T-helper 2 cell (primary cell): ENCODE measurements around the gene FHIT.
A peak's percentile ranks its signal among the peaks of the same experiment; 100 is the strongest.

Source experiments
- DNase-seq, 5 experiments: peaks; one replicate each; pipeline versions ENCODE4 v3.0.0 to v3.0.0-alpha.2; 2012 to 2022

The FHIT gene

DNA sequence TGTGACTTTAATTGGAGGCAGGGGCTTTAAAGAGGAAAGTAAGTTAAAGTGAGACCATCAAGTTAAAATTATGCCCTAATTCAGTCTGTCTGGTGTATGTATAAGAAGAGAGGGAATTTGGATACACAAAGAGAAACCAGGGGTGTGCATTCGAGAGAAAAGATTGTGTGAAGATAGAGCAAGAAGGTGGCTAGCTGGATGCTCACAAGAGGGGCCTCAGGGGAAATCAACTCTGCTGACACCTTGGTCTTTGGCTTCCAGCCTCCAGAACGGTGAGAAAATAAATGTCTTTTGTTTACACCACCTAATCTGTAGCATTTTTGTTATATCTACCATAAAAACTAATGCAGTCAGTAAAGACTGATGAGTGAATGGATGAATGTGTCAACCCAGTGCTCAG is 1294.1 kb downstream of the FHIT start:
- DNase-seq, result peak in 1 of 5 experiments; percentile 61

DNA sequence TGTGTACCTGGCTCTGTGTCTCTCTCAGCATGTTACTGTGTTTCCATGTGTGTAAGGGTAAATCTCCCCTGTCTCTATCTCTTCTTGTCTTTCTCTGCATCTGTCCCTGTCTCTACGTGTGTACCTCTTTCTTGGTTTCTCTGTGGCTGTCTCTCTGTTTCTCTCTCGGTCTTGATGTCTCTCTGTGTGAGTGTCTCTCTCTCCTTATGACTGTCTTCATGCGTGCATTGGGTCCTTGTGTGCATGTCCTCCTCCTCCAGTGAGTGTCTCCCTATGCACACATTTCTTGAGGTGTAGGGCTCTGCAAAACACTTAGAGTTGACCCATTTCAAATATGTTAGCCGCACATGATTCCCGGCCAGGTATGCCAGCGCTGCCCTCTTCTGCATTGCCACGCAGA is 1298.1 kb downstream of the FHIT start:
- peak in 1 of 5 experiments; percentile 61 for DNase-seq

DNA sequence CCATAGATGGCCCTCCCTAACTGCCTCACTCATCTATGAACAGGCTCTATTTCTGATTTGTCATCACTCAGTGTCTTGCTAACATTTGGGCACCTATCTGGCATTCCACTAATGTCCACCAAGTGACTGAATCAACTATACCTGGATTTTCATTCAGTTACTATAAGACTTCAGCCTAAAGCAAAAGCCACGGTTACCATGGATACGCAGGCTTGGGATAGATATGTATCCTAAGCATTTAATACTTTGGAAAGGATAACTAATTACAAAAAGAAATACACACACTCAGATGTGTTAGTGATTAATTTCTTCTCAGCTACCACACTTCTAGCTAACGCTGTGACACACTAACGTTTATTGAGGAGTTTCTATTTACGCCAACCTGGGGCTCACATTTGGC is 1301.9 kb downstream of the FHIT start:
- DNase-seq, result no peak

DNA sequence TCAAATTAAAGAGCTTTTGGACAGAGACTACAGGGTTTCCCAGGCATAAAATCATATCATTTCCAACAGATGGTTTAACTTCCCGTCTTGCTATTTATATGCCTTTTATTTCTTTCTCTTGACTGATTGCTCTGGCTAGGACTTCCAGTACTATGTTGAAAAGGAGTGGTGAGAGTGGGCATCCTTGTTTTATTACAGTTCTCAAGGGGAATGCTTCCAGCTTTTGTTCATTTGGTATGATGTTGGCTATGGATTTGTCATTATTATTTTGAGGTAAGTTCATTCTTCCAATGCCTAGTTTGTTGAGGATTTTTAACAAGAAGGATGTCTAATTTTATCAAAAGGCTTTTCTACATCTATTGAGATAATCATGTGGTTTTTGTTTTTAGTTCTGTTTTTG is 1304.9 kb downstream of the FHIT start:
- no peak for DNase-seq

DNA sequence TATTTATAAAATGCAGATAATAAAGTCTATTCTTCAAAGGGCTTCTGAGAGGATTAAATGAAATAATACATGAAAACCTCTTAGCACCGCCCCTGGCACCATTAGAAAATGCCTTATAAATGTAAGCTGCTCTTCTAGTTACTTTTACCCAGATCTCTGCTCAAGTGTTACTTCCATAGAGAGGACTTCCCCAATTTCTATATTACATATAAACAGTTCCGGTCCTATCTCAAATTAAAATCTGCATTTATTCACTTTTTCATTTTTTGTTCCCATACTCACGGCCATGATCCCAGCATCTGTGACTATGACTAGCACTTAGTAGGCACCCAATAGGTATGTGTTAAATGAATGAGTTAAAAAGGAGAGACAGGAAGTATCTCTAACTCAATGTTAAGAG is 1310.5 kb downstream of the FHIT start:
- DNase-seq, result no peak

DNA sequence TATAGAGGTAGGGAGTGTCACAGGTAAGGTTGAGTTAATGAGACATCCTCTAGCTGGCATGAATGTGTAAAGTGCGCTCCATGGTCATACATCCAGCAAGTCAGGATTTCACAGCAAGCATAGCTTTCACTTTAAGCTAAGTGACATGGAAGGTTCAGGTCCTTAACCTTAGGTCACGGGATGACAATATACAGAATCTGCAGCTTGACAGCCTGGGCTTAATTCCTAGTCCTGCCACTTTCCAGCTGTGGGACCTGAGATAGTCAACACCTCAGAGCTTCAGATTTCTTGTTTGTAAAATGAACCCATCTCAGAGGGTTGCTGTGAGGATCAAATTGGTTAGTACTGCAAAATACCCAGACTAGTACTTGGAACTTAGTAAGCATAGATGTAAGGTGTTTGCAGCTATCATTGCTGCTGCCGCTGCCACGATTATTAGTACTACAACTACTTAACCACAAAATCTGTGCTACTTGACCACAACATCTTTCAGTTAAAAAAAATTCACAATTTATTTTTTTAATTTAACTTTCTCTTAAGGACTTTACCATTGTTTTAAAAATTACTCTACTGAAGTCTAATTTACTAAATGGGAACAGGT is 1311.3 kb downstream of the FHIT start:
- DNase-seq, result peak in 1 of 5 experiments; percentile 78

DNA sequence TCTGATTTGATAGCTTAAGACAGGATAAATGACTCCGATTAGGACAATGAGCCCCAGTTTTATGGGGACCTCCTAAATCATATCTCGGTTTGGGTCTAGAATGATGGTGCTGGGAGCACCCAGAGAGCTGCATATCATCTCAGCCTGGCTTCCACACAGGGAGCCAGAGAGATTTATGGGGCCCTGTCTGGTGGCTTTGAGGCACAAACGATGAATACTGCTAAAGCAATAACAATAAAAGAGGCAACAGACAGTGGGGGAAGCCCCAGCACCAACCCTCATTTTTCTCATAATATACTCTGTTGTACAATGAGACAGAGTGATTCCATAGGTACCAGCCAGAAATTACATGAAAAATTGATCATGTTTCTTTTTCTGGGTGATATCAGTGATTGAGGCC is 1312.4 kb downstream of the FHIT start:
- DNase-seq, result peak in 1 of 5 experiments; percentile 31

DNA sequence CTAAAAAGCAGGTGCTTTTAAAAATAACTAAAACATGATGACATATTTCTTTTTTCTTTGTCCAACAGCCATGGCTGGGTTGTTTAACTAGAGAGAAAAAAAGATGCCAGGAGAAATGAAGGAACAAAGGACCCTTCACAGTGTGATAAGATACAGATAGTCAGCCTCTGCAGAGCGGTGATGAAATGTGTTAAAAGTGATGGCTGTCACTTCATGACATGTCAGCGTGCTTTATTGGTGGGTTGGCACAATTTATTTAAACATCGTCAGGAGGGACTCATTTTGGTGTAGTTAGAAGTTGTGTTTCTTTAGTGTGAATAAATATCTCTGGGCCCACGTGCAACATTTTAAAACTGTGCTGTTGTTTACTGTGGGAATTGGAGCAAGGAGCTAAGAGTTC is 1314.1 kb downstream of the FHIT start:
- DNase-seq, result no peak

DNA sequence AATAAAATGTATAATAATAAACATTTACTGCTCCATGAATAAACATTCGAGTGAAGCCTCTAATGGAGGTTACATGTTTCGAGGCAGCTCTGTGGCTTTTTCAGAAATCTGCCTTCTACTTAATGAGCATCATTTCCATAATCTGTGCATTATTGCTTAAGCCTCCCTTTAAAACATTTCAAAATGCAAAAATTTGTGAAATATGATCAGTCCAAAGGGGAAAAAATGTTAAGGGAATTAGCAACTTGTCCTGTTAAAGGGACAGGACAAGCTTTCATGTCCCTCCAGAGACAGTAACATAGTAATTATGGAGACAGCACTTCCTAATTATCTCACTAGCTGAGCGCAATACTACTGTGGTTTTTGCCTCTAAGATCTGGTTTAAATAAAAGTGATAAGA is 1314.8 kb downstream of the FHIT start:
- no peak for DNase-seq

DNA sequence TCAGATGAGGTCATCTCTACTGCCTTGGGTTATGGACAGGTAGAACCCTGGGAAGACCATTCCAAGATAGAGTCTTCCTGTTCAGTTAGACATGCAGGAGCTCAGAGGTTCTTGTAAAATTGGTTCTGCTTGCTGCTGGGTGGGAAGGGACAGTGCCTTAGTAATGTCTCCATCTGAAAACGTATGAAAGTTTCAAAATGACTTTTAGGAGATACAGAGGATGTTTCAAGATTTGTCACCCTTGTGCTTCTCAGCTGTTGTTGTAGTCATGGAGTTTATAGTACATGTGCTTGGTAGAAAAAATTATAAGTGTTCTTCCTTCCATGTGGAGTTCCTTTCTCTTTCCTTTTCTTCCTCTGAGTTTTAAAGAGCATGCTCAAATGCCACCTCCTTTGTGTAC is 1316.2 kb downstream of the FHIT start:
- peak in 1 of 5 experiments; percentile 89 for DNase-seq

DNA sequence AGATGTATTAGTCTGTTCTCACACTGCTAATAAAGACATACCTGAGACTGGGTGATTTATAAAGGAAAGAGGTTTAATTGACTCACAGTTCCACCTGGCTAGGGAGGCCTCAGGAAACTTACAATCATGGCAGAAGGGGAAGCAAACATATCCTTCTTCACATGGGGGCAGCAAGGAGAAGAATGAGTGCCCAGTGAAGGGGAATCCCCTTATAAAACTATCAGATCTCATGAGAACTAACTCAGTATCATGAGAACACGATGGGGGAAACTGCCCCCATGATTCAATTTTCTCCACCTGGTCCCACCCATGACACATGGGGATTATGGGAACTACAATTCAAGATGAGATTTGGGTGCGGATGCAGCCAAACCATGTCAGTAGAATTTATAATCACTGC is 1316.7 kb downstream of the FHIT start:
- peak in 1 of 5 experiments; percentile 42 for DNase-seq

DNA sequence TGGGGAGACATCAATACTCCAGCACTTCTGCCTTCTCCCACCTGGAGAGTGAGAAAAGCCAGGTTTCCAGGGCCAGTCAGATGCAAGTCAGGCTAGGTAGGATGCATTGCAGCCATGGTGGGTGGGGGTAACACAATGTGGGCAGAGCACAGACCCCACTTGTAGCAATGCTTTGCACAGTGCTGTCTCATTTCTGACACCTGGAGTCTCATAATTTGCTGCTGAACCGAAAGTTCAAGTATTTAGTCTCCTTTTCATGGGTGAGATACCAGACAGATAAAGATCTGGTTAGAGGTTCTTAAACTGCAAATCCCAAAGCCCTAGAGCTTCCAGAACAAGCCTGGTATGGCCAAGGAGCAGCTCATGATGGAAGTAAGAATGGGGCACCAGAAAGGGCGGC is 1321.1 kb downstream of the FHIT start:
- peak in 1 of 5 experiments; percentile 62 for DNase-seq

DNA sequence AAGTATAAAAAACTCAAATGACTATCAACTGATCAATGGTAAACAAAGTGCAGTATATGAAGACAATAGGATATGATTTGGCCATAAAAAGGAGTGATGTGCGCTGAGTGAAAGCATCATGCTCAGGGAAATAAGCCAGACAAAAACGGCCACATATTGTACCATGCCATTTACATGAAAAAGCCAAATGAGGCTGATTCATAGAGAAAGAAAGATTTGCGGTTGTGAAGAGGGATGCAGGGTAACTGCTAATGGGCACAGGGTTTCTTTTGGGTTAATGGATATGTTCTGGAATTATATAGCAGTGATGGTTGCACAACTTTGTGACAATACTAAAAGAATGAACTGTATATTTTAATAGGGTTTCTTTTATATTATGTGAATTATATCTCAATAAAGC is 1324.2 kb downstream of the FHIT start:
- DNase-seq, result no peak

DNA sequence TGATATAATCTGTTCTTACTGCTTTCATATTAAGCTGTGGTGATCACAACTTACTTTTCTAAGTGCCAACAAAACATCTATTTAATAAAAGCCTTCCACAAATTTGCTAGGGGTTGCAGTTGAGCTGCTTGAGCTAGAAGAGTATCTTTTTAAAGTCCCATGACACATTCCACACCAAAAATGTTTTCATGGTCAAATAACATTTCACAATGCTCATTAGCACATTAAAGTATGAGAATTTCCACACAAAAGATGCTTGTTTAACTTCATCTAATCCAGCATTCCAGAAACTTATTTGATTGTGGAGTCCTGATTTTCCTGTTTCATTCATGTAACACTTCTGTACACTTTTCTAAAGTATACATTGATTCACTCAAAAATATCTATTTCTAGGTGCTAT is 1325.3 kb downstream of the FHIT start:
- DNase-seq, result no peak

DNA sequence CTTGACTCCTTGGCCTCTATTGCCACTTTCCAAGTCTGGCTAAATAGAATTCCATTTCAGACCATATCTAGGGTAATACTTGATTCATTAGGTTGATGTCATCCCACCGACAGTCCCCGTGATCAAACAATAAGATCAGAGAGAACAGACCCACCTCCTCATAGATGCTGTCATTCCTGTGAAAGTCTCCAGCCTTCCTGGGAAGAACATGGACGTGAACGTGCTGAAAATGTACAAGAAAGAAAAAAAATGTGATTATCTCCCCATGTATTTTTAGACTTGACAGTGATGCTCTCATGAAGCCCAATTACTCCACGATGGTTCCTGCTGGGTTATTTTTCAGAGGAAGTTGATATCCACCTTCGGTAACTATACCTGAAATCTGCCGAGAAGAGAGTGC is 1329.1 kb downstream of the FHIT start:
- no peak for DNase-seq

DNA sequence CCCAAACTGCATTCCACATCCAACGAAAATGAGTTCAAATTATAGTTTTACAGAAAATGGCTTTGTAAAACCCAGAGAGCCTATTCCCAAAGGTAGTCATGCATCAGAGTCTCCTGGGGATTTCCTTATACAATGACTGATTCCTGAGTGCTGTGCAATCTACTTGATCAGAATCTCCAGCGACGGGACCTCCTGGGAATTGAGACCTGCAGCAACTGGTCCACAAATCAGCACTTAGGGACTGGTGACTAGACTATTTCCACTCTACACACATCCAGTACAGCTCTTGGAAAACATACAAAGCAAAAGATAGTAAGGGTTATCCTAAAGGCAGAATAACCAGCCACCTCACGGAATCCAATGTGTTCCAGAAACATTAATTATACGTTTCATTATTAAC is 1330.4 kb downstream of the FHIT start:
- no peak for DNase-seq

DNA sequence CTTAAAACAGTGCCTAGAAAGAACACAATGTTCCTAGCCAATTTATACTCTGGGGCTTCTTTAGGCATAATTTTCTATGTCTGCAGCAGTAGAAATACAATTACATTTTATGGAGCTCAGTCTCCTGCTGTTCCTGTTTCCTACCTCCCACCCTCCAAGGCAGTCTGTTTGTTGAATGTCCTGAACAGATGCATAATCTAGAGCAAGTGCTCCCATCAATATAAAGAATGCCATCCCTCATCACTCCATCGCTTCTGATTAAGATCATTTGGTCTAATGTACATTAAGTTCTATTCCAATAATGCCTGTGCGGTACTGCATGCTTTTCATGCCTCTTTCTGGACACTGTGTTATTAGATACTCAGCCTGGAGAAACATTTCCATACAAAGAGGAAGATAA is 1331.7 kb downstream of the FHIT start:
- no peak for DNase-seq

DNA sequence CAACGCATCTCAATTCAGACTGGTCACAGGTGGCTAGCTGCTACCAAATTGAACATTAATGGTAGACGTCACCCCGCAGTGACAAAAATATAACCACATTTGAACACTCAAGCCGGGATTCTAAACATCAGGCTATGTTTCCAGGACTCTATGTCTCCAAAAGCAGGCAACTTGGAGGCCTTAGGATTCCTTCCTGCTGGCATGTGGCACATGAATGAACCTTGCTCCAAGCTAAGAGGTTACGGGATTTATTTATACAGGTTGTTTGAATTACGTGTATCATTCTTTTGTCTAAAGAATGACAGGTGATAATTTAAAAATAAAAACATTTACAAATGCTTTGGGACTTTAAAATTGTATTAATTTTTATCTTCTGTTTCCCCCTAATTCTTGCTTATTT is 1337.0 kb downstream of the FHIT start:
- no peak for DNase-seq

DNA sequence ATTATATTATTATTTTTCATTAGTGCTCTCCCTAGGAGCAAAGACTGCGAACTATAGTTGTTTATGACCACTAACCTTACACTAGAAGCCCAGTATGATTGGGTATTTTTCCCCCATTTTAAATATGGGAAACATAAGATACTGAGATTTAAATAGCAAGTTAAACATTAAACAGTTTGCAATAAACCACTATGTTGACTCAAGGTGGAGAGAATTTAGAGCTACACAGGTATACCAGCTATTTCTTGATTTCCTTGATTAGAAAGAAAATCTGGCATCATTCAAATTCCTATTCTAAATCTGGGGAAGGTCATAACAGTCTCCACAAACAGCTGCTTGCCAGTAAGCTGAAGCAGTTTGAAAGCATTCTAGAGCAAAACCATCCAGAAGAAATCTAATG is 1337.6 kb downstream of the FHIT start:
- no peak for DNase-seq

DNA sequence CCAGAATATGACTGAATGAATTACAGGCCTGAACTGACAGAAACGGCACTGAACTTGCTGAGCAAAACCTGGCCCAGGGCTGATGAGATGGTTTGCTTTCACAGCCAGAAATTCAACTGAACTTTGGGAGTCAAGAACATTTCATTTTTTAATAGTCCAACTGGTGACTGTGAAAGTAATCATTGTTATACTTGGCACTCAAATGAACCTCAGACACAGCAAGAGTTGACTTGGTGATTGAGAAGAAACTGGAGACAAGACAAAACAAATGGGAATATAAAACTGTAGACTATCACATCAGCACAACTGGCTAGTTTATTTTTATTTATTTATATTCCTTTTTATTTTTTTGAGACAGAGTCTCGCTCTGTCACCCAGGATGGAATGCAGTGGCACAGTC is 1342.6 kb downstream of the FHIT start:
- no peak for DNase-seq

DNA sequence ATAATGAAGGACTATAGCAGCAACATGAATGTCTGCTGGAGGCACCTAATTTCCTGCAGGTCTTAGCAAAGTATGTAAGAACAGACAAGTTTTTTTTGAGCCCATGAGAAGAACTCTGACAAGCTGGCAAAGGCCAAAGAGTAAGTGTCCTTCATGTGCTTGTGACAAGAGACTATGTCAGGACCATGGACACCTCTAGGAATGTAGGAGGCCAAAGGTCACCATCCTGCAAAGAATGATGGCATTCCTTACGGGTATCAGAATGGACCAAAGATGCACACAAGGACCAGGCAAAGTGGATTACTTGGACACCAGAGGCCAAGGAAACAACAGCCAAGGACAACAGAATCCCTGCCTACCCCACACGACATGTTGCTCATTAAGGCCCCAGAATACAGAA is 1343.0 kb downstream of the FHIT start:
- no peak for DNase-seq

DNA sequence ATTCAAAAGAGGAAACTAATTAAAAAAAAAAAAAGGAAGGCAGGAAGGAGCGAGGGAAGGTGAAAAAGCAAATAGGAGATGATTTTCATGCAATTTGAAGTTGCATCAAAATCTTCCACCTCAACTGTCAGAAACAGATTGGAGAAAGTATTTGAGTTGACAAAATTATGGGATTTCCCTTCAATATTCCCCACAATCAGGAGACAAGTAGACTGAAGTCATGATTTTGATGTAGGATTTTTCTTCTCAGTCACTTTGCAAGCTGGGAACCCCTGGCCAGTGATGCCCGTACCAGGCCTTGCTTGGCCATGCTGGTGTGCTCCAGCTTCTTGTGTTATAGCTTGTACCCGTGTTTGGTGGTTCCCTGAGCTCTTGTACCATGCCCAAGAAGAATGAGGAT is 1347.0 kb downstream of the FHIT start:
- DNase-seq, result no peak

DNA sequence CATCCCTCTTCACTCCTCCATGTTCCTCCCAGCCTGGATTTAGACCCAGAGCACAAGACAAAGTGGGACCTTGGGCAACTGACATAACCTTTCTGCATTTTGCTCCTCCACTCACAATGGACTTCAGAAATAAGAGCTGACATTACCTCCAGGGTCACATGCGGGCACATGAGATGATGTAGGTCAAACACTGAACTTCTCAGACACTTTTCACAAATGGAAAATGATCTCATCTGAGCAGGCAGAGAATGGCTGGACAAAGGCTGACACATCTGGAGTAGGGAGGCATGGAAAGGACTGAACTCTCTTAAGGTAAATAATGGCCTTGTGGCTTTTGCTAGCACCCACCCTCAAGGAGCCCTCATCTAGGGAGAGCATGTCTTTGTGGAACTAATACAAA is 1352.2 kb downstream of the FHIT start:
- no peak for DNase-seq

DNA sequence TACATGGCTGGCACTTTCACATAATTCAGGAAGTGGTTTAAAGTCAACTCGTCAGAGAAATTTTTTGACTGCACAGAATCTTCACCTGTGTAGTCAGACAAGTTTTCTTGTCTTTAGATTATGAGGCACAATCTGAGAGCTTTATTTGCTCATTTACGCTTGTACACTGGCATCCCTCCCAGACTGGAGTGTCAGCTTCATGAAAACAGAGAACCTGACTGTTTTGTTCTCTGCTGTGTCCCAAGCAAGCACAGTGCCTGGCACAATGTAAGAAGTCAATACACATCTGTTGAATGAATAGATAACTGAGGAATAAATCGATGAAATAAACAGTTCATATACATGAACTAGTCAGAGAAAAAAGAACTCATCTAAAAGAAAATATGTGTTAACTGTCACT is 1355.3 kb downstream of the FHIT start:
- DNase-seq, result peak in 1 of 5 experiments; percentile 13

DNA sequence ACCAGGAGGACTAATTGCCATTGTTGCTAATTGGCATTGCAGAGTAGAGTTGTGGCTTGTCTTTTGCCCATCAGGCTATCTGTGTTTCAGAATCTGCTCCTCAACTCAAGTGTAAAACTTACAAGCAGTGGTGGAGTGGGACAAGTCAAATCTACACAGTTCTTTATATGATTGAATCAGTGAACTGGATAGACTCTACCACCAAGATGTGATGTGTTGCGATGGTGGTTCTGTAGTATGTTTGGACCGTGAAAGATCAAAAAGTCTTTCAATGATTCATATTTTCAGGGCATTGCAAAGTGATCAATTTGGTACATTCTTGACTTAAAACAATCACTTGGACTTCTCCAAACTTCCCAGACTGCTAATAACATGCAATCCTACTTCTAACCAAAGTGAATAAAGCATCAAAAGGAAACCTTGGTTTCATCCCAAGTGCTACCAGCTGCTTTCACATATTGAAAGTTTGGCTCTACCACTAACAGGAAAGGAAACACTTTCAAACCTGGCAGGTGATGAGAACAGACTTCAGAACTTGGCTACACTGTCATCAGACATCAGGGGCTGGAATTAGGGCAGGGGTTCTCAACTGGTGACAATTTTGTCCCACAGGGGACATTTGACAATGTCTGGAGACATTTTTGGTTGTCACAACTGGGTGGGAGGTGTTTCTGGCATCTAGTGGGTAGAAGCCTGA is 1356.7 kb downstream of the FHIT start:
- DNase-seq, result no peak
